Activated CD4-positive, CD25-positive, alpha-beta regulatory T cell (primary cell): ENCODE results near the gene NPHP3.

Experiments
- DNase-seq, 4 experiments: peaks; one replicate each; lab custom pipeline; 2025; lab: John Stamatoyannopoulos, UW

Gene NPHP3

DNA sequence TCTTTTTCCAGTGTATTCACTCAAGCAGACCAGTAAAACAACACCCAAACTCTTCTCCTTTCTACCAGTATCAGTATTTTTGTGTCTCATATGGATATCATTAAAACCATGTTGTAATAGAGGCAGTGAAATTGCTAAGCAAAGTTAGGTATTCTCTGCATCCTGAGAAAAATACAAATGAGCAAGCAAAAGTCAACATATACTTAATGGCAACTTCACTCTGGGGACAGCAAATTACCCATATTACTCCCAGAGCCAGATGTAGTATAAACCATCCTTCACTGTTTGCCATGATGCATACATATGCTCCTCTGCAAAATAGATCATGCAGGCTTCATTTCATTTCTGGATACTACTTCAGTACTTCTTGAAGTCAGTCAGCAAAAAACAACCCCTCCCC is 40.0 kb downstream of the NPHP3 start:
- DNase-seq, result no peak

- no peak for DNase-seq
These were observed 40.8 kb downstream of the NPHP3 start for GRCh38 chr3:132681421-132681820.

GRCh38 chr3:132679911-132680310 is 42.3 kb downstream of the NPHP3 start:
- no peak for DNase-seq

DNA sequence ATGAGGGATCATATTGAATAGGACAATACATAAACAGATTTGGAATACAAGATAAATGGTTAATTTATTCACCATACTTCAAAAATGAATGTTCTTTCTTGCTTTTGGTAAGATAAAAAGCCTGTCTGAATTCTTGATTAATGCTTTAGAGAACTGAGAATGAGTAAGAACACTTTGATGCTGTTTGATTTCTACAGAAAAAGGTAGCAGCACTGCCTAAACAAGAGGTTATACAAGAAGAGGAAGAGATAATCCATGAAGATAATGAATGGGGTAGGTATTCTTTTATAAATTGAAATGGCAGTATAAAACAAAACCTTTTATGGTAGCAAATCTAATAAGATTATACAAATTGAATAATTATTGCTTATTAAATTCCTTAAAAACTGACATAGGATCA is 46.8 kb downstream of the NPHP3 start:
- no peak for DNase-seq

- DNase-seq, result no peak
These were observed 52.9 kb downstream of the NPHP3 start for GRCh38 chr3:132669256-132669777.

GRCh38 chr3:132665230-132665745 is 56.9 kb downstream of the NPHP3 start:
- DNase-seq, result no peak

GRCh38 chr3:132662212-132662611 is 60.0 kb downstream of the NPHP3 start:
- no peak for DNase-seq

DNA sequence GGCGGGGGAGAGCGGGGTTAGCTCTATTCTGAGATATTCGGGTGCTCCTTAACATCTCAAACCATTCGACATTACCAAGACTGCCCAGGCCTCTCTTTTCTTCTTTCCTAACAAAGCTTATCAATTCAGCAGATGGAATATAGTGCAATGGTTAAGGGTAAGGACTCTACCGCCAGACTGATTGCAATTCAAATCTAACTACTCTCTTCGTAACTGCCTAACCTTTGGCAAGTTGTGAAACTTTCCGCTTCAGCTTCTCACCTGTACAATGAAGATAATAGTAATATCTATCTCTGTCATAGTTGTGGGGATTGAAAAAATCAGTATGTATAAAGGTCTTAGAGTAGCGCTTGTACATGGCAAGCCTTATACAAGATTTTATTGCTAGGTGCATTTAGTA is 61.1 kb downstream of the NPHP3 start:
- no peak for DNase-seq

DNA sequence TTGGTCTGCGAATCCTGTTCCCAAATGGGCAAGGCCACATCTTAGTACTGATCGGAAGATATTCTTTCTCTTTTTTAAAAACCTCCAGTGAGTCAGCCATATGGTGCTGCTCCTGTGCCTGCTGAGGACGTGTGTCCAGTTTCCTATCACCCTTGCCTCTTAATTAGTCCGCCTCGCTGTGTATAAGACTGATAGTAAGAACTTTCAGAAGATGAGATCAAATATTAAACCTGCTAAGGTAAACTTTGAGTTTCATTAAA is 61.5 kb downstream of the NPHP3 start:
- DNase-seq, result no peak

GRCh38 chr3:132660052-132660810 is 62.0 kb downstream of the NPHP3 start, which contains the start of gene UBA5:
TSS of gene UBA5 (plus strand) at chr3:132660329. CDS start at chr3:132660538, 209 bp downstream.
- peak; percentile 34 to 55 (median 40) for DNase-seq

DNA sequence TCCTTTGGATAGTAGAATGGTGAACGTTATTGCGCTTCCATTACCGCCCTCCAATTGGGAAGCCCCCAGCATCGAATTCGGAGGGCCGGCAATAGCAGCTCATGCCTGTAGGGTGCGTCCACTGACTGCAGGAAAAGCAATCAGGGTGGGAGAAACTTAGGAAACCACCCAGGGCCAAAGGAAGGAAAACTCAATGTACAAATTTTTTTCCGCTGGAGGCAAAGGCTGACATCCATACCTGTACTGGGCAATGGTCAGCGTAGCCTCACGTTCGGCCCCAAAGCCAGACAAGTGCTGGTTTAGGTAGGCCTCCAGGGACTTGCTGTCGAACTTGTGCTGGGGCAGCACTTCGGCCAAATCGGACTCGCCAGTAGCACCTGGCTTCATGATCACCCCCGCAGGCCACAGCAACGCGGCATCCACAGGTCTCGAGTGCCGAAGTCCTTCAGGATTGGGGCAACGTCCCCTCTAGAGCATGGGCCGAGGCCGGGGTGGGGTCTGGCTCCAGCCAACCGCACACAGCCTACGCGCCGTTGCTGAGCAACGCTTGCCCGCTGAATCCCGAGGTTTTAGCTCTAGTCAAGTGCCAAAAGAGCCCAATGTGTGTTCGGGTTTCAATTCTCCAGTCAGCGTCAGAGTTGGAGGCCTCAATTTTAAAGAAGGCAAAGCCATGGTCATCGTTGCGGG is 62.7 kb downstream of the NPHP3 start, which contains the start of gene ACAD11:
Gene ACAD11, minus strand, starts transcription at position 445 of the 687 bp plus-strand sequence. Its CDS starts 58 bp downstream, at position 387.
- DNase-seq, result peak in 3 of 4 experiments; percentile 4 to 30 (median 5)

GRCh38 chr3:132659000-132659364 is 63.2 kb downstream of the NPHP3 start:
- DNase-seq, result no peak

DNA sequence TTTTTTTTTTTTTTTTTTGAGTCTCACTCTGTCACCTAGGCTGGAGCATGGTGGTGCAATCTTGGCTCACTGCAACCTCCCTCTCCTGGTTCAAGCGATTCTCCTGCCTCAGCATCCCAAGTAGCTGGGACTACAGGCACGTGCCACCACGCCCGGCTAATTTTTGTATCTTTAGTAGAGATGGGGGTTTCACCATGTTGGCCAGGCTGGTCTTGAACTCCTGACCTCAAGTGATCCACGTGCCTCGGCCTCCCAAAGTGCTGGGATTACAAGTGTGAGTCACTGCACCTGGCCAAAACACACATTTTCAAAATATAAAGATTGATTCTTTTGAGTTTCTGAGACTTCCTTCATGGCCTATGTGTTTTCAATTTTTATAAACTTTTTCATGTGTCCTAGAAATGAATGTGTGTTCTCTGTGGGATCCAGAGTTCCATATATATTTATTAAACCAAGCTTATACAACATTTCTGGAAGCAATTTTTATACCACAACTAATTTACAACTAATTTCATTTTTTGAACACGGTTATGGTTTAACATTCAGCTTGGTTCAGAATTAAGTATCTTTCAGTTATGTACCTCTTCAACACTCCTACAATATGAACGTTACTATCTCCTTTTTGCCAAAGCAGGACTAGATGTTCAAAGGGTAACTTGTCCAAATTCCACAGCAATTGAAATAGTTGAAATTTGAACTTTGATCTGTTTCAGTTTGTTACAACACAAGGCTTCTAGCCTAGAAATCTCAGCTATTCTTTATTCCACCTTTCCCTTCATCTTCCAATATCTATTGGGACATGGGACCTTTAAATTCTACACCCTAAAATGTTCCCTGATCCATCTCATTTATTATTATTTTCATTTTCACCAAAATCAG is 64.1 kb downstream of the NPHP3 start:
- DNase-seq, result no peak

DNA sequence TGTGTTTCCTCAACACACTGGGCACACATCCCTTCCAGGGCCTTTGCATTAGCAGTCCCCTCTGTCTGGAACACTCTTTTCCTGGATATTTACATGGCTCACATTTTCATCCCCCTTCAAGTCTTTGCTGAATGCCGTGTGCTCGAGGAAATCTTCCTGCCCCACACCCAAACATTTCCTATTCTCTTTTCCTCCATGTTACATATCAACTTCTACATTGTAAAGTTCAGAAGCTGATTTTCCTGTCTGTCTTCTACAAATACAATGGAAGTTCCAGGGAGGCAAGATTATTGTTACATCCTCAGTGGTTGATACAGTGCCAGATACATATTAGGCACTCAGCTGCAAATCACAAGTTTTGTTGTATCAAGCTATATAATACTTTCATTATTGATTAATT is 66.7 kb downstream of the NPHP3 start:
- DNase-seq, result no peak

GRCh38 chr3:132654721-132655120 is 67.5 kb downstream of the NPHP3 start:
- no peak for DNase-seq

DNA sequence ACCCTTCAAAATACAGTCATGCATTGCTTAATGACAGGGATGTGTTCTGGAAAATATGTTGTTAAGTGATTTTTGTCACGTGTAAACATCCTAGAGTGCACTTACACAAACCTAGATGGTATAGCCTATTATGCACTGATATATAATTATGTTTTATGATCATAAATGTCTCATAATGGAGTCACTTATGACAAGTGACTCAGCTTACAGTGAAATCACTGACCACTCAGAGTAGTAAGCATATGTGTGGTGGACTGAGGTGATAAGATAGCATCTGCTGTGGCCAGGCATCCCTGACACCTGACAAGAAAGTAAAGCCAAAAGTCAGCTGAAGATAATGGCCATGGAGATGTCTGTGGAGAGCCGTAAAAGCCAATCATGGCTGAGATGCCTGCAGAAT is 68.0 kb downstream of the NPHP3 start:
- DNase-seq, result no peak

GRCh38 chr3:132652640-132653270 is 69.5 kb downstream of the NPHP3 start:
- no peak for DNase-seq

- DNase-seq, result no peak
These were observed 72.1 kb downstream of the NPHP3 start for GRCh38 chr3:132650153-132650552.

- no peak for DNase-seq
These were observed 77.2 kb downstream of the NPHP3 start for GRCh38 chr3:132645058-132645457.

GRCh38 chr3:132643366-132643765 is 78.8 kb downstream of the NPHP3 start:
- no peak for DNase-seq

GRCh38 chr3:132642539-132642847 is 79.7 kb downstream of the NPHP3 start:
- no peak for DNase-seq
